Activated CD4-positive, alpha-beta T cell treated with anti-CD3 and anti-CD28 coated beads for 1 hour (primary cell): ENCODE measurements around the gene ZNF341.
A peak's percentile ranks its signal among the peaks of the same experiment; 100 is the strongest.

Experiments used
- DNase-seq: peaks from one replicate; pipeline ENCODE4 v3.0.0-alpha.2; 2020

Gene ZNF341

DNA sequence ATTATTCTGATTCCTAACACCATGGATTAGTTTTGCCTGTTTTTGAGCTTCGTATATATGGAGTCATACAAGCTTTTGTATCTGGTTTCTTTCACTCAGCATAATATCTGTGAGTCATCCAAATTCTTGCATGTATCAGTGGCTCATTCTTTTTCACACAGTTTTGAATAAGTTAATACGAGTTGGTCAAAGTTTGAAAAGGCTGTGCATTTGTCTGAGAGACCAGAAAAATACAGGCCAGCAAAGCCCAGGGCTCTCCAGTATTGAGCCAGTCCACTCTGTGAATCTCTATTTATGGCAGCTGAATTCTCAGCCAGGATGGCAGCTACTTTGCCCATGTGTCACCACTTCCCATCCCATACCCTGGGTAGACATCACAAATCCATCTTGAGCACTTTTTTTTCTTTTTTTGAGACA, 72.1 kb downstream of the ZNF341 start:
- DNase-seq = no peak

DNA sequence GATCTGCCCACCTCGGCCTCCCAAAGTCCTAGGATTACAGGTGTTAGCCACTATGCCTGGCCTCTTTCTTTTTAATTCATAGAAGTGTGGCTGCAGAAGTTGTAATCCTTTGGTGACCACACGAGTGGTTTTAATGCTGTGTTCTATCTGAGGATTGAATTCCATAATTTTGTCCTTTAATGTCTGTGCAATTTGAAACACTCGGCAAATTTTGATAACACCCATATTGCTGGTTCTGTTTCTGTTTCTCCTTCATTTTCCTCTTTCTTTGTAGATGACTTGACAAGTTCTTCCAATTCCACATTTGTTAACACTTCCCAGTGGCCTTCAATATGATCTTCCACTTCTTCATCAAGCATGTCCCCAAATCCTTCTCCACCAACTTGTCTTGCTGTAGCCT, 76.6 kb downstream of the ZNF341 start:
- no peak for DNase-seq

DNA sequence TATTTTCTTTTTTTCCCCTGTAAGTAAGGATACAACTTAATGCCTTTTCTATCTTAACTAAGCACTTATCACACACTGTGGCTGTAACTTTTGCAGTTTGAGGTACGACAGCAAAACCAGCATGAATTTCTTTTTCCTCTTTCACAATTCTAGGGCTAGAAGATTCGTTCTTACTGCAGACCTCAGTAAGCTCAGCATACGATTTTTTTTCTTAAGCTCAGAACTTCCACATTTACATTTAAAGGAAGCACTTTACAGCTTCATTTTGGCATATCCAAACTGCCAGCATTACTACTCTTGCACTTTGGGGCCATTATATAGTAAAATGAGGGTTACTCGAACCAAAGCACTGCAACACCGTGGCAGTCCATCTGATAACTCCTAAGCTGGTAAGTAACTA, 78.5 kb downstream of the ZNF341 start:
- no peak for DNase-seq

DNA sequence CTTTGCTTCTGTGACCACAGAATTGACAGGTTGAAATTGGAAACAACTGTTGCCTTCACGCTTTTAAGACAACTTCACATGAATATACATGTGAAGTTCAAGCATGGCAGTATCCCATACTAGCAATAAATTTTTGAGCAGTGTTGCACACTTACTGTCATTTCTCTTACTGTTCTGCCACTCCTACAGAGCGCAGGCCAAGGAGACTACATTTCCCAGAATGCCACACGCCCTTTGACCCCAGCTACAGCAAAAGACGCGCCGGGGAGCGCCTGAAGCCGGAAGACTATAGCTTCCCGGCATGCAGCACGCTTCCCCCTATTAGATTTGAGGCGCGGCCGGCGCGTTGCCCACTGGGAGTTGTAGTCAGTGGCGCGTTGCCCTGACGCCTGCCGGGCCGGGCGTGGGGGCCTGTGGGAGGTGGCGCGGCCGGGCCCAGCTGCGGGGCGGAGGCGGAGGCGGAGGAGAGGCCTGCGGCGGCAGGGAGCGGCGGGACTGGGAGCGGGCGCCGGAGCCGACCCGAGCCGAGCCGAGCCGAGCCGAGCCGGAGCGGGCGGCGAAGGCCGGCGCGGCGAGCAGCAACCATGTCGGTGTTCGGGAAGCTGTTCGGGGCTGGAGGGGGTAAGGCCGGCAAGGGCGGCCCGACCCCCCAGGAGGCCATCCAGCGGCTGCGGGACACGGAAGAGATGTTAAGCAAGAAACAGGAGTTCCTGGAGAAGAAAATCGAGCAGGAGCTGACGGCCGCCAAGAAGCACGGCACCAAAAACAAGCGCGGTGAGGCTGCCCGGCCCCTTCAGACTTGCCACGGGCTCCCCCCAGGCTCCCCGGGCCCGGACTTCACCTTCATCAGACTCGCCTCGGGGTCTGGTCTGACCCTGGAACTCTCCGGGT, 79.3 kb downstream of the ZNF341 start, which contains the start of gene CHMP4B:
Gene CHMP4B (plus strand): TSS at position 464 of the 891 bp plus-strand sequence. CDS start 121 bp downstream, at position 585.
- peak; percentile 98 for DNase-seq

DNA sequence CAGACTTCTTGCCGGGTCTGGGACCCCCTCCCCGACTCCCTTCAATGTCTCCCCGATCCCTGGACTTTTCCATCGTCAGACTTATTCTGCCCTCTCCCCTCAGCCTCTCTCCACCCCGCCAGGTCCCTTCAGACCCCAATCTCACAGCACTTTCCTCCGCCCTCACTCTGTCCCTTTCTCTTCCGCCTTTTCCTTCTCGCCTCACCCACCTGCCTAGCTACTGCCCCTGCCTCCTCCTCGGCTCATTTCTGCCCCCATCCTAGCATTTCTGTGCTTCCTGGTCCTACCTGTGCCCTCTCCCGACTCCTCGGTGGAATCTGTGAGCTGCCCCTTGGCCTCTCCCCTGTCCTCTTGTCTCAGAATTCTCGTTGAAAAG, 80.0 kb downstream of the ZNF341 start:
- DNase-seq = no peak

DNA sequence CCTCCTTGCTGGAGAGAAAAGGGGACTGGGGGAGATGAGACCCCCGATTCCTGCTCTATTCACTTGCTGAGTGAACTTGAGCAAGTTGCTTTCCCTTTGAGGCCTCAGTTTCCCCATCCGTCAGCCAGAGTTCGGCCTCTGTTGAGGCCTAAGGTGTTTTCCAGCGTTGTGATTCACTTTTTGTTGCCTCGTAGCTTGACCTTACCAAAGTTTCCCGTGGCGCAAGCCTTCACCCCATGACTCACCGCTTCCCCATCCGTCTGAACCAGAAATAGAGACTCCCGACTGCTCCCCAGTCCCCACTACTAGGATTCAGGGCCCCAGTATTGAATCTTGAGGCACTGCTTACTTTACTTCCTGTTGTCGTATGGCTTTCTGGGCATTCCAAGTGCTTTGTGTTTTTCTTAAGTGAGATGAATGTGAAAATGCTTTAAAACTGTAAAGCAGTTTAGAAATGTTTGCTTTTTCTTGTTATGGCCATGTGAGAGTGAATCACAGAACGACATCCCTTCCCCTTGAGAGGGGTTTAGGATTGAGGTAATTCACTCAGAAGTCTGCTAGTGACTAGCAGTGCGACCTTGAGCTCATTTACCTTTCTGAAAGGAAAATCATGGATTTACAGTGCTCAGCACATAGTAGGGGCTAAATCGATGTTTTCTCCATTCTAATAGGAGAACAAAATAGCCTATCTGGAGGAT, 80.5 kb downstream of the ZNF341 start:
- DNase-seq = peak; percentile 16

DNA sequence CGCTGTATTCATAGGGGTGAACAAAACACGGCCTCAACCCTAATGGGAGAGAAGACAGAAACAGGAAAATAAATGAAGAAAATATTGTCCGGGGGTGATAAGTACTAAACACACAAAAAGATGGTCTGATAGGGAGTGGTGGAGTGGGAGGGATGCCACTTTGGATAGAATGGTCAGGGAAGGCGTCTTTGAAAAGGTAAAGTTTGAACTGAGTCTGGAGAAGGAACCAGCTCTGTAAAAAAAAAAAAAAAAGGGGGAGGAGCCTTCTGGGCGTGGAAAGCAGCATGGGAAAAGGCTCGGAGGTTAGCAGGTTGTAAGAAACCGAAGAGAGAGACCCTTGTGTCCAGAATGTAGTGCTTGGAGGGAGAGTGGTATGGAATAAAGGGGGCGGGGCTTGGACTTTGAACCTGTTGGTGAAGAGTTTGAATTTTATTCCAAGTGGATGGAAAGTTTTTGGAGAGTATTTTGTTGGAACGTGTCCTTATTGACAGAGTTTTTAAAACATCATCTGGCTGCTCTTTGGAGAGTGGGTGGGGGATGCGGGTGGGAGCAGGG, 81.2 kb downstream of the ZNF341 start:
- no peak for DNase-seq

DNA sequence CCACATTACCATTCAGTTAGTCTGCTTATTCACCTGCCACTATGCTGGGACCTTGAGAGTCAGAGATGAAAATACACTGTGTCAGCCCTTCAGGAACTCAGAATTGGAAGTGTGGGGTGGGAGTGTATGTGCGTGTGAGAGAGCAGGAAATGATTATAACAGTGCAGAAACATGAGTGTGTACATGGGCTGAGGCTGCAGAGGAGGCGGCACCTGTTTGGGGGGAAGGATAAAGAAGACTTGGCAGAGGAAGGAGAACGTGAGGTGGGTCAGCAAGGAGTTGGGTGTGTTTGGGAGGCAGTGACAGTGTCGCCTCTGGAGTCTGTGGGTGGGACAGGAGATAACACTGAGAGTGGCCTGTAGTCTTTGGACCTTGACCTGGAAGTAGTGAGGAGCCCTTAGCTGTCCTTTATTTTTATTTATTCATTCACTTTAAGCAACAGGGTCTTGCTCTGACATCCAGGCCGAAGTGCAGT, 82.5 kb downstream of the ZNF341 start:
- DNase-seq = no peak

DNA sequence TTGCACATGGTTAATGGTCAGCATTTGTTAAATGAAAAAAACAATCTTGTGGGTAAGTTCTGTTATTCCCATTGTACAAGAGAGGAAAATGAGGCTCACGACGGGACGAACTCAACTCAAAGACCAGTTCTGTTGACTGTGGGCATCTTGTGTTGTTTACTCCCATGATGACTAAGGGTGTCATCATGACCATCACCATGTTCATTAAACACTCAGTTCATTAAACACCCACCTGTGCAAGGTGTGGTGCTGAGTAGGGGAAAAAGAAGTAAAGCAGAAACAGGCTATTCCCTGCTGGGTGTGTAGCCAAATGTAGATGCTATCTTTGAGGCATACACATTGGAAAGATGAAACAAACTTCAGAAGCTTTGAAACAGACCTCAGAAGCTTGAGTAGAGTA, 83.9 kb downstream of the ZNF341 start:
- no peak for DNase-seq

DNA sequence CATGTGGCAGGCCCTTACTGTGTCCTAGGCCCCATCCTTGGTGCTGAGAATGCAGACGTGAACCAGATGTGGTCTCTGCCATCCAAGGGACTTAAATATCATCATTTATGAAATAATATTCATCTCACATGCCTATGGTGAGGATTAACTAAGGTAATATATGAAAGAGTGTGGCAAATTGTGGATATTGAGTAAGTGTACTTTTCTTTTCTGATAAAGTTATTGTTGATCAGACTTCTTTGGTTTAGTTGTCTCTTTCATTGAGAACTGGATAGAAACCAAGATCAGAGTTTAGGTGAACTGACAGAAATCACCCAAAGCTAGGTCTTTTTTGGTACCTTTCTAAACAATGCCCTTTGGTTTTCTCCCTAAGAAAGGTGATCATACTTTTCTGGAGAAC, 84.4 kb downstream of the ZNF341 start:
- DNase-seq = no peak

DNA sequence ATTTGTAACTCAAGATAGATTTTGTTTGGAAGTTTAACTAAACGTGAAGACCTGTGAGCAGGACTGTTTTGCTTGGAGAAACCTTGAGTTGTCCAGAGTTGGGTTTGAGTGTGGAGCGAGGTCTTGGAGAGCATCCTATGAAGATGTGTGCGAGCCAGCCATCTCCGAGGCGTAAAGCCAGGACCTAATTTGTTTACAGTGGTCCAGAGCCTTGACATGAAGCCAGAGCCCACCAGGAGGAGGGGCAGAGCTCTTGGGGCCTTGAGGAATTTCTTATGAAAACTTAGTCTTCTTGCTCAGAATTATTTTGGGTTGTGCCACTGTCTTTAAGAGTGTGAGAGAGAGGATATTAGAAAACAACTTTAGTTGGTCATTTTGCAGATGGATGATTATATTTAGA, 85.6 kb downstream of the ZNF341 start:
- no peak for DNase-seq

DNA sequence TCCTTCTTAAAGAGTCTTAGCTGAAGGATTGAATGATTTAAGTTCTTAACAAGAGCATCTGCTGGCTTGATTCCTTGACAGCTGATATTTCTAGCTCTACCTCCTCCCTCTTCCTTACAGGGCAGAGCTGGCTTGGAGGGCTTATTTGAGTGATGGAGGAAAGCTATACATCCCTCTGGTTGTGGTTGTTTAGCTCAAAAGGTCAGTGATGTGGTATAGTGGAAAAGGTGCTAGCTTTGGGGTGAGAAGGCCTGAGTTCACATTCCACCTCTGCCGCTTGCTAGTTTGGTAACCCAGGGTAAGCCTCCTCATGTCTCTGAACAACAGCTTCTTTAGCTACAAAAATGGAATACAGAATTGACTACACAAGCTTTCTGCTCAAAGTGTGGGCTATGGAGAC, 87.7 kb downstream of the ZNF341 start:
- no peak for DNase-seq

DNA sequence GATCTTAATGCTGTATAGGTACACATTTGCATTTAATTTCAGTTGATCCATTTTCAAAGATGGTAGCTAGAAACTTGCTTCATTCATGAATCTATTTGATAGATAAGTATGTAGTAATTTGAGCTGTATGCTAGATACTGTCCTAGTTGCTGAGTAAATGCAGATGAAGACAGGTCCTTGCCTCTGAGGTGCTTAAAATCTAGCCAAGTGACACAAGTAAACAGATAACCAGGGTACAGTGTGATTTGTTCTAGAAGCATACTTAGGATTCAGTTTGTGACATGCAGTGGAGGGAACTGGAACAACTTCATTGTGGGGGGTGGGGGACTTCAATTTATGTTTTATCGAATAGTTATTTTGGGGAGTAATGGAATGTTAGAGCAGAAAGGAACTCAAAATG, 88.6 kb downstream of the ZNF341 start:
- DNase-seq = no peak

DNA sequence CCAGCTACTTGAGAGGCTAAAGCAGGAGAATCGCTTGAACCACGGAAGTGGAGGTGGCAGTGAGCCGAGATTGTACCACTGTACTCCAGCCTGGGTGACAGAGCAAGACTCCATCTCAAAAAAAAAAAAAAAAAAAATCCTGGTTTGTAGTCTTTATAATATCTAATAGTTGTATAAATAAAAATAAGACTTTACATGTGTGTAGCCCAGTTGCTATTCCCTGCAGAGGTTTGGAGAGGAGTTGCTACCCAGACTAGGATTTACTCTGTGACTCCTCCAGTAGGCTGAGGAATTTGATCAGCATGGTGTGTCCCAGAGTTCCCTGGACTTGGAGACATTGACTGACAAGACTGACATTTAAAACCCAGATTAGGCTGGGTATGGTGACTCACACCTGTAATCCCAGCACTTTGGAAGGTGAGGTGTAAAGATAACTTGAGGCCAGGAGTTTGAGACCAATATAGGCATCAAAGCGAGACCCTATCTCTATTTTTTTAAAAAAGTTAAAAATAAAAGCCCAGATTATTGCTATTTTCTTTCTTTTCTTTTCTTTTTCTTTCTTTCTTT, 89.6 kb downstream of the ZNF341 start:
- DNase-seq = no peak

DNA sequence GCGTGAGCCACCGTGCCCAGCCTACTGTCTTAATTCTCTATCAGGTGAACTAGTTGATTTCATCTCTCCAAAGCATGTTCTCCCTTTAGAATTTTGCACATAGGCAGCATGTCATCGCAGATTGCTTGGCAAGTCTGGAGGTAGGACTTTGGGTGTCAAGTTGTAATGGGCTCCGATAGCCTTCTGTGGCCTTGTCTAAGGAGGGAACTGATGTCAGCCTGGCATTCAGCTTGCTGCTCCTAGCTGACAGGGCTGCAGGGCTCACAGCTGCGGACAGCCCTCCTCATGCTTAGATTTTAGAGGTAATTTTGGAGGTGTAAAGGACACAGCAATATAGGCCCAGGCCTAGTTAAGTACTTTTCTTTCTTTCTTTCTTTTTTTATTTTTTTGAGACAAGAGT, 90.6 kb downstream of the ZNF341 start:
- DNase-seq = no peak

DNA sequence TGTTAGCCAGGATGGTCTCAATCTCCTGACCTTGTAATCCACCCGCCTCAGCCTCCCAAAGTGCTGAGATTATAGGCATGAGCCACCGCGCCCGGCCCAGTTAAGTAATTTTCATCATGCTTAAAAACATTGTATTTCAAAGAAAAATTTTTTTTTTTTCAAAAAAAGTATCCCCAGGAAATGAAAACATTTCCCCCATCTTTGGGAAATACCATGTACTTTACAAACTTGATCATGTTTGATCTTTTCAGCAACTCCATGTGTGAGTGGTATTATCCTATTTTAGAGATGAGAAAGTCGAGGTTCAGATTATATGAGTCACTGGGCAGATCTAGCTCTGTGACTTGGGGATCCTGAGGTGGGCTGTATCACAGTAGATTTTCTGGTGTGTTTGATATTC, 91.2 kb downstream of the ZNF341 start:
- DNase-seq = no peak

DNA sequence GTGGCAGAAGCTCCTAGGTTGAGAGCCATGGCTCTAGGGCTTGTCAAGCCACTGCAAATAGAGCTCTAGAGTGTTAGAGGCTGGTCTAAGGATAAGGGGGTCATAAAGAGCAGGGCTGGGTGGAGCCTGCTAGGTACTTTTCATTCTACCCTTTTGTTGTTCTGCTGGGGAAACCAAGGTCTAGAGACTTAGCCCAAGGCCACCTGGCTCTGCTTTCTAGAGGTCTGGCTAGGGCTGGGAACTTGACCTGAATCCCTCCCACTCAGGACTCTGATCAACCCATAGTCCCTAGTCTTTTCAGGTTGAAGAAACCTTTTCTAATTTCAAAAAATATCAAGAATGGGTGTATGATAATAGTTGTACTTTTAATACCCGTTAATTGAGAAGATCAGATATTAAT, 93.1 kb downstream of the ZNF341 start:
- DNase-seq = no peak

DNA sequence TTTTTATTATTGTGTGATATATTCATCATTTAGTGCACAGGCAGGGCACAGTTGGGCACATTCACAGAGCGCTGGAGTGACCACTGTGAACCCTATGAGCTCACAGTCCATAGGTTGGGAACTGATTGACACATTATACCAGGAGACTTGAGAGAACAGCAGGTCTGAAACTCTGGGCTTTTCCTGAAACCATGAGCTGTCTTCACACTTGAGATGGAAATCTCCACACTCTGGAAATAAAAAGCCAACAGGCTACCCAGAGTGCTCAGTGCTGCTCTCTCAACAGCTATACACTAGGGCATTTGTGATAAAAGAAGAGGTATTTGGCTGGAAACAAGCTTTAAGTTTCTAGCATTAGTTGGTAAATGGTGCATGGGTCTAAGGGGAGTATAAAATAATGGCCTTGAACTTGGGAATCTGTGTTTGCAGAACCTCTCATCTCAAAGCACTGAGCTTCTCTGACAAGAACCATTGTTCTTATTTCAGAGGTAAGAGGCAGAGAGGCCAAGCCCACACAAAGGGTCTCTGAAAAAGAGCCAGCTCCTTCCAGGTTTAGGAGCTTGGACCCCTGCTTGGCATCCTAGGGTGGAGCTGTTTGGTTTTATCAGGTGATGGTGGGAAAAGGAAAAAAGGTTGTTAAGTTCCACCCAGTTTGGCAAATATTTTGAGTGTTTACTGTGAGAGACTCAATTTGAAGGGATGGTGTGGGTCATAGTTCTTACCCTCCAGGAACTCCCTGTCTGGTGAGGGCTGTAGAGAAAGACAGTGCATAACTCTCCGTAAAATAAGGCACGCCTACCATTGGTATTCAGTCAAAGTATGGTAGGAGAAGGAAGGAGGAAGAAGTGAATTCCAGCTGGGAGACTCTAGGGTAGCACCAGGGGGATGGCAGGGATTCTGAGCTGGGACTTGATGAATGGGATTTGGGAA, 93.8 kb downstream of the ZNF341 start:
- no peak for DNase-seq

DNA sequence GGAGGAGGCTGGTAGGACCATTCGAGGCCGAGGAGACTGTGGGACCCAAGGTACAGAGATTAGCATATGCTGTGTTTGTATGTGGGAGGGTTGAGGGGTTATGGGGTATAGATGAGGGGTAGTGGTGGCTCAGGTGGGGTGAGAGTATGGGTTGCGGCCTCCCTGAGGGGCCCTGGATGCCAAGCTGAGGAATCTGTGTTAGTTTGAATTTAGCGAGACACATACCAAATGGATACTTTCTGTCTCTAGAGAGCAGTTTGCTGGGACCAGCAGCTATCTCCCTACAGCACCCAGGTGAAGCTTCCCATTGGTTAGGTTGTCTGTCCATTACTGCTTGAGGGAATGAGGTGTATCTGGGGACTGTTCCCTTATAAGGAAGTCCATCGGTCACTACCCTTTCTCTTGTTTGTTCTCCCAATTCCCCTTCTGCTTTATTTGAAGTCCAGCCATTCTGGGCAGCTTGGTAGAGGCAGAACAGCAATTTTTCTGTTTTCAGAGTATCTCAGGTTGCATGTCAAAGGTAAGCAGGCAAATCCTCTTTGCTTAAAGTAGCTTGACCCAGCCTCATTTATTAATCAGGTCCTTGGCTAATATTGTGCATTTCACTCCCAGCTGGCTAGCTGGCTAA, 94.6 kb downstream of the ZNF341 start:
- DNase-seq = no peak

DNA sequence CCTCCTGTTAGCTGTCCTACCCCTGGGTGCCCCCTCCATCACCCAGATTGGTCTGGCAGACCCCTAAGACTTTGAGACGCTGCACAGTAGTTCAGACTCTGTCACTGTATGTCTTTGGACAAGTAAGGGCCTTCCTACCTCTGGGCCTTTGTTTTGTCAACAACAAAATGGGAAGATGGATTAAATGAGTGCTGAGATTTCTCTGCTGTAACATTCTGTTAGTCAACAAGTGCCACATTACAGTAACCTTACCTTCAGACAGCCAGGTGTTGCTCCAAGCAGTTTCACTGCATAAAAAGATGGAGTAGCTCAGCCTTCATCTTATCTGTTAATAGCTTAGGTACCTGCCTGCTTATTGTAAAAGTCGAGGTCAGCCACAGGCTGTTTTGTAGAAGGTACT, 95.3 kb downstream of the ZNF341 start:
- DNase-seq = no peak

DNA sequence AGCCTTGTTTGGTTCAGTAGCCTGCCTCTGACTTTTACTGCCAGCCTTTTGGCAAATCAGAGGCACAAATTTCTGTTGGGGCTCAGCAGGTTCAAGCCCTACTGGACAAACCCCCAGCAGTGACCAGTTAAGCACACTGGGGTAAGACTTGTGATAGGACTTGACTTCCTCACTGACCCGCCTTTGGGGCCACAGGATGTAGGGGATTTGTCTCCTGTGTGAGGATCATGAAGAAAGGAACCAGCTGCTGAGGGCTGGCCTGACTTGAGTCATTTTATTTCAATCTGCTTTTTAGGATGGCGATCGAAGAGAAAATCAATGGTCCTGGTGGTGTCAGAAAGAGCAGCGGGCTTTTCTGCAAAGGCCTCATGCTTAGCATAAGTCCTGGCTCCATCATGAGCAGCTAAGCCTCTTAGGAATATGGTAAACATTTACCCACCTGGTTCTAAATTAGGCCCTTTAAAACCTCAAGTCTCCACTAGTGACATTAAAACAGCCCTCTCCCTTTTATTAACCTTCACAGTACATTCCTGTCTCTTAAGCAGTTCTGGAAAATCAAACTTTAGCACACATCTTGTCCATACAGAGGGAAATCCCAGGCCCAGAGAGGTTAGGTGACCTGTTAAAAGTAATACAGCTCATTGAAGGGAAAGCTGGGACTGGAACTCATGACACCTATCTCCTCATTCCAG, 96.0 kb downstream of the ZNF341 start:
- no peak for DNase-seq
